ENCODE measurements around the gene FZD2. TPM values are rescaled to one million over a fixed set of nuclear protein-coding genes. Genes with fewer than 3 reads are reported as not detected.

Gene FZD2
- total and polyA plus RNA-seq, 2 of the 8 experiments (the other 6 are each of a cell fraction or from before 2014, with no cell fraction given) = 17.6 to 86.7 TPM

DNA sequence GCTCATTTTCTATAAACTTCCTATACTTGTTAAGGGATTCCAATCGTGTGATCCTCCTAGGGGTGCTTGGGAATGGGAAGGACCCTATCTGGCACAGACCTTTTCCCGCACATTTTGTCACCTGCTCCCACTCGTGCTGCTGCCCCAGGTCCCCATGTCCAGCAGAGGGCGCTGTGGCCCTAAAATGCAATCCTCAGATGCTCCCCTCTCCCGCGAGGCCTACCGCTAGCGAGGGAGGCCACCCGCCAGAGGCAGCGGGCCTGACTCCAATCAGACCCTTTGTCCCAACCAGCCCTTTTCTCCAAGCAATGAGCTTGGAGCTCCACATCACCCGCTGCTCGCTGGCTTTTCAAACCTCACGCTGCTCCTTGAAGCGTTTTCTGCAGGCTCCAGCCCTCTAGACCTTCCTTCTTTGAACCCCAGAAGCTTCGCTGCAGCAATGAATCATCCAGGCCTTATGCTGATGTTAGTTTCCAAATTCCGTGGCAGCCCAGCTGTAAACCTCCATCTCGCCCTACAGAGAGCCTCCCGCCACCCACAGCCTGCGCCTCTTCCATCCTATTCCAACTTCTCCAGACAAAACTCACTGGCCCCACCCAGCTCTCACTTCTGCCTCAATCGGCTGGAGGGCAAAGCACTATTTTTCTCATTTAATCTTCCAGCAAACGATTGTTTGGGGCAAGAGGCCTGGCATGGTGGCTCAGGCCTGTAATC lies 23.6 kb upstream of the FZD2 start:
- peak; percentile 89 for FAIRE-seq
- DNase-seq (ENCODE audit: low read depth in 1 of 2, low spot score in 2 of 2) = peak in 1 of 2 experiments; percentile 97
- H3K14ac ChIP-seq (ENCODE audit: insufficient read length) = no peak overlapping the region
- peak overlapping the region; percentile 60 for H4K91ac ChIP-seq (replicated peaks; ENCODE audit: insufficient read length, low read length)
- POLR2A ChIA-PET (ENCODE audit: partially characterized antibody) = interaction anchor here (0.8 to 2.5 kb wide), 8 partner anchors 10 to 182 kb away, joined by 3 to 9 read pairs (median 5); partner anchors contain the start of gene FZD2
- no peak overlapping the region for H3K4ac ChIP-seq (replicated peaks; ENCODE audit: insufficient read length, low read depth, low read length)
- H3K23ac ChIP-seq (ENCODE audit: insufficient read length) = no peak overlapping the region
- H3K27ac ChIP-seq (ENCODE audit: low read depth, low read length) = no peak overlapping the region
- peaks cover 3 to 27% (median 13%) of the 10 kb centered on the region in 4 experiments for H3K27me3 ChIP-seq (replicated peaks in 1 of 4; ENCODE audit: control insufficient read depth in 3 of 4, extremely low read depth in 1 of 4, insufficient read depth in 3 of 4, low read length in 3 of 4)
- CTCF ChIA-PET (ENCODE audit: partially characterized antibody) = interaction anchor here (0.6 to 7.3 kb wide), 48 partner anchors 9 to 343 kb away, joined by 3 to 84 read pairs (median 5); partner anchors contain the start of genes FZD2, MEIOC and SLC25A39
- peak overlapping the region; percentile 13; the same call in 1 of the 2 replicates for H2BK12ac ChIP-seq (ENCODE audit: low read depth, low read length)
- peak overlapping the region in 1 of 2 experiments; percentile 25; a peak in 3 of 4 replicates for H3K4me2 ChIP-seq (ENCODE audit: insufficient read depth in 1 of 2, low read depth in 2 of 2, low read length in 2 of 2)
- H3K36me3 ChIP-seq (ENCODE audit: control insufficient read depth in 2 of 4, insufficient read depth in 4 of 4, low read length in 3 of 4) = no peaks in the 10 kb centered on the region
- H2BK120ac ChIP-seq (replicated peaks; ENCODE audit: low read depth, low read length) = no peak overlapping the region
- H3K9ac ChIP-seq (replicated peaks in 1 of 4; ENCODE audit: extremely low read depth in 1 of 4, low read depth in 3 of 4, low read length in 3 of 4) = no peak overlapping the region; a peak in 1 of 7 replicates
- no peaks in the 10 kb centered on the region for H3K9me3 ChIP-seq (ENCODE audit: insufficient read depth in 2 of 2, low read depth in 1 of 2, low read length in 1 of 2)
- no peak overlapping the region; the same call in 1 of the 2 replicates for H3K18ac ChIP-seq (ENCODE audit: extremely low read depth, low read length)
- H3K4me1 ChIP-seq (replicated peaks in 1 of 4; ENCODE audit: control insufficient read depth in 3 of 4, insufficient read depth in 4 of 4, low read length in 3 of 4) = peaks cover 0 to 15% (median 10%) of the 10 kb centered on the region in 4 experiments; a peak in 6 of 7 replicates
- H3K56ac ChIP-seq (replicated peaks; ENCODE audit: insufficient read length, low read depth, low read length) = no peak overlapping the region
- no peak overlapping the region for H2BK5ac ChIP-seq (ENCODE audit: low read depth, low read length)
- H2BK15ac ChIP-seq (ENCODE audit: low read length) = no peak overlapping the region
- no peaks in the 10 kb centered on the region for H3K79me2 ChIP-seq (ENCODE audit: control insufficient read depth in 1 of 2, insufficient read depth in 2 of 2, low read length in 2 of 2)
- 0 out of 2 replicates have a peak overlapping the region, but pooled peaks have one; percentile 74 for H2AFZ ChIP-seq (ENCODE audit: low read length)
- H4K5ac ChIP-seq (ENCODE audit: insufficient read length, low read depth, low read length) = no peak overlapping the region
- H2AK5ac ChIP-seq (ENCODE audit: low read depth, low read length) = no peak overlapping the region
- H2BK20ac ChIP-seq (ENCODE audit: low read length) = 0 out of 2 replicates have a peak overlapping the region, but pooled peaks have one; percentile 49
- no peaks in the 10 kb centered on the region for H4K20me1 ChIP-seq (replicated peaks in 1 of 2; ENCODE audit: control insufficient read depth in 1 of 2, insufficient read depth in 2 of 2, low read length in 2 of 2)
- H3K79me1 ChIP-seq (ENCODE audit: low read depth, low read length) = no peaks in the 10 kb centered on the region
- no peaks in the 10 kb centered on the region for H3K23me2 ChIP-seq (ENCODE audit: low read depth, low read length)
- peak overlapping the region; percentile 60 for H4K8ac ChIP-seq (ENCODE audit: extremely low read depth, insufficient read depth, low read length)
- H3K4me3 ChIP-seq (ENCODE audit: extremely low read depth in 1 of 4, insufficient read depth in 2 of 4, low read depth in 3 of 4, low read length in 4 of 4) = no peak overlapping the region
- WGBS, 2 experiments (ENCODE audit: extremely low coverage in 1 of 2, insufficient coverage in 1 of 2, insufficient read length in 1 of 2, insufficient replicate concordance in 2 of 2, low coverage in 1 of 2, low lambda C conversion rate in 2 of 2, missing lambda C conversion rate in 1 of 2) = 25% methylated on average over 20 of the region's 21 CpGs; no CpG with 5 or more reads in 1 of the 2 experiments
- TF ChIP-seq RFX5 (IDR thresholded peaks at IDR 0.05; ENCODE audit: borderline replicate concordance, low read depth, low read length) = no peak
- no peak for TF ChIP-seq KDM4A (IDR thresholded peaks at IDR 0.05; ENCODE audit: low read depth, low read length, severe bottlenecking)
- TF ChIP-seq BCL11A (IDR thresholded peaks at IDR 0.05; ENCODE audit: low read depth in 2 of 2, low read length in 2 of 2) = no peak
- peak; percentile 94 for TF ChIP-seq BACH1 (IDR thresholded peaks at IDR 0.05; ENCODE audit: low read length)
- peak; percentile 53; the same call in 1 of the 2 replicates for TF ChIP-seq JUND (IDR thresholded peaks at IDR 0.05; ENCODE audit: low read length)
- TF ChIP-seq MAFK (IDR thresholded peaks at IDR 0.05; ENCODE audit: low read depth, low read length) = peak; percentile 25; the same call in 1 of the 2 replicates
- TF ChIP-seq JUN (IDR thresholded peaks at IDR 0.05; ENCODE audit: low read depth, low read length) = no peak
- TF ChIP-seq, protein P1, sequence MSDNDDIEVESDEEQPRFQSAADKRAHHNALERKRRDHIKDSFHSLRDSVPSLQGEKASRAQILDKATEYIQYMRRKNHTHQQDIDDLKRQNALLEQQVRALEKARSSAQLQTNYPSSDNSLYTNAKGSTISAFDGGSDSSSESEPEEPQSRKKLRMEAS (IDR thresholded peaks at IDR 0.05) = peak; percentile 95
- TF ChIP-seq RBBP5 (IDR thresholded peaks at IDR 0.05; ENCODE audit: borderline replicate concordance, low read depth, low read length) = no peak
- no peak for TF ChIP-seq SRF (IDR thresholded peaks at IDR 0.05; ENCODE audit: low read depth, low read length)
- TF ChIP-seq EP300 (IDR thresholded peaks at IDR 0.05; ENCODE audit: borderline replicate concordance in 1 of 2, low read depth in 2 of 2, low read length in 2 of 2) = no peak

Measured in H1 (cell line).